Stomach (tissue), 9 donors: ENCODE results near the gene EPHB6. TPM values are rescaled to one million over a fixed set of nuclear protein-coding genes. Genes with fewer than 3 reads are reported as not detected.

Experiments used
- DNase-seq, 2 donors: peaks; one replicate each; pipeline versions ENCODE4 v3.0.0 to v3.0.0-alpha.2; 2013 to 2019
- H3K27ac ChIP-seq, 5 donors: fragments of 200-600 bp in 4 of 5; sonication (generic) in 4 of 5; one replicate each; pipeline ENCODE4 v1.5.1; 2013 to 2019; ENCODE audit warnings: mild to moderate bottlenecking in 1 of 5, moderate library complexity in 1 of 5
- H3K27me3 ChIP-seq, 3 donors: fragments of 200-600 bp; sonication (generic); one replicate each; pipeline ENCODE4 v1.5.1; 2017 to 2019; ENCODE audit warnings: mixed run types in 1 of 3
- H3K36me3 ChIP-seq, 4 donors: fragments of 200-600 bp; sonication (generic); 1 replicate in 3 of 4; 2 replicates in 1 of 4; pipeline ENCODE4 v1.5.1; 2016 to 2019
- H3K4me1 ChIP-seq, 4 donors: fragments of 200-600 bp; sonication (generic); one replicate each; pipeline ENCODE4 v1.5.1; 2016 to 2019
- H3K4me3 ChIP-seq, 4 donors: fragments of 200-600 bp; sonication (generic) in 3 of 4; one replicate each; pipeline ENCODE4 v1.5.1; 2016 to 2019; ENCODE audit warnings: mild to moderate bottlenecking in 1 of 4
- H3K9me3 ChIP-seq, 4 donors: fragments of 200-600 bp; sonication (generic); one replicate each; pipeline ENCODE4 v1.5.1; 2016 to 2019
- CTCF ChIP-seq, 7 experiments: fragments of 450-650 bp in 4 of 7; fragments of 200-600 bp in 3 of 7; sonication (generic) in 3 of 7; IDR thresholded peaks; one replicate each; pipeline ENCODE4 v1.5.1; 2016 to 2019; ENCODE audit warnings: antibody characterized with exemption in 7 of 7, control low read depth in 2 of 7, mild to moderate bottlenecking in 1 of 7
- EP300 ChIP-seq: sonication (generic); formaldehyde crosslinking; IDR thresholded peaks from one replicate; pipeline ENCODE4 v1.6.1; 2017; ENCODE audit warnings: antibody characterized with exemption
- POLR2A ChIP-seq, 4 donors: fragments of 450-650 bp; IDR thresholded peaks; one replicate each; pipeline ENCODE4 v1.6.1; 2016; ENCODE audit warnings: antibody characterized with exemption in 4 of 4, control low read depth in 2 of 4, mild to moderate bottlenecking in 1 of 4, moderate library complexity in 1 of 4
- POLR2AphosphoS5 ChIP-seq, 3 donors: sonication (generic); formaldehyde crosslinking; IDR thresholded peaks; one replicate each; pipeline ENCODE4 v1.6.1; 2016; ENCODE audit warnings: antibody characterized with exemption in 3 of 3
- WGBS, 5 donors: extraction: QIAGEN DNeasy Blood & Tissue Kit in 3 of 5; methylation state at CpG; one replicate each; pipeline versions ENCODE4 v1.1.5 to v1.1.7; 2013 to 2018; 5-methylcytosine and 5-hydroxymethylcytosine counted together
- intact Hi-C: fragments of 100-400 bp; cut with DNase I; formaldehyde crosslinking; loops from one replicate; pipeline ENCODE4 v1.15.1; 2023; ENCODE audit warnings: low total_unique reads
- polyA plus RNA-seq, 3 donors: library from polyadenylated mRNA; stranded (reverse); fragments of 200-250 nt; gene quantifications; one replicate each; pipeline ENCODE4 v1.2.3, GENCODE V29; 2013
- total RNA-seq, 5 donors: library from RNA; depleted of rRNA; stranded (reverse); fragments of >200 nt; gene quantifications; one replicate each; pipeline versions ENCODE4 v1.1.0 to v1.2.3, GENCODE V29; 2014 to 2016
- donor health status: healthy with polysubstance abuse.
- donor health status: Bipolar disorder and iron deficiency.
- donor health status: healthy.

EPHB6 gene
- total and polyA plus RNA-seq, 8 donors: 5.4 to 23.1 (median 8.1) TPM

- H3K27me3 ChIP-seq: no peaks in the 10 kb centered on the region
- no peak for TF ChIP-seq POLR2A (IDR thresholded peaks at IDR 0.05)
- TF ChIP-seq EP300: no peak
- TF ChIP-seq POLR2AphosphoS5 (IDR thresholded peaks at IDR 0.05): no peak
- TF ChIP-seq CTCF (IDR thresholded peaks at IDR 0.05): no peak
- WGBS, 5 donors: 10 to 29% (median 24%) methylated on average over 1 of the region's 1 CpG
- H3K36me3 ChIP-seq: no peaks in the 10 kb centered on the region
- peak overlapping the region in 4 of 5 donors; percentile 26 to 51 (median 32) for H3K27ac ChIP-seq
- H3K4me1 ChIP-seq: peaks cover 3 to 35% (median 18%) of the 10 kb centered on the region in 4 donors
- no peak for DNase-seq
- H3K4me3 ChIP-seq: no peak overlapping the region
- intact Hi-C loops: no loop called here
- no peaks in the 10 kb centered on the region for H3K9me3 ChIP-seq
Observed at GRCh38 chr7:142914121-142914520, 59.2 kb downstream of the EPHB6 start.

GRCh38 chr7:142915315-142915714 is 60.4 kb downstream of the EPHB6 start:
- Histone ChIP-seq H3K27me3 (no peaks in the 10 kb centered on the region), H3K4me1 (peaks cover 0 to 24% (median 8%) of the 10 kb centered on the region in 4 donors), H3K27ac (no peak overlapping the region), H3K36me3 (no peaks in the 10 kb centered on the region), H3K4me3 (no peak overlapping the region), H3K9me3 (no peaks in the 10 kb centered on the region)
- intact Hi-C loops: no loop called here
- DNase-seq: no peak
- WGBS, 5 donors: 88 to 94% (median 91%) methylated on average over 8 of the region's 8 CpGs
- TF ChIP-seq EP300 (no peak), POLR2AphosphoS5 (IDR thresholded peaks at IDR 0.05) (no peak), POLR2A (IDR thresholded peaks at IDR 0.05) (no peak), CTCF (IDR thresholded peaks at IDR 0.05) (no peak)

- H3K9me3 ChIP-seq: no peaks in the 10 kb centered on the region
- H3K27me3 ChIP-seq: no peaks in the 10 kb centered on the region
- intact Hi-C loops: no loop called here
- WGBS, 5 donors: 53 to 67% (median 58%) methylated on average over 2 of the region's 2 CpGs
- no peak overlapping the region for H3K4me3 ChIP-seq
- TF ChIP-seq CTCF (IDR thresholded peaks at IDR 0.05) (no peak), EP300 (no peak), POLR2A (IDR thresholded peaks at IDR 0.05) (no peak)
- H3K4me1 ChIP-seq: peaks cover 0 to 16% (median 5%) of the 10 kb centered on the region in 4 donors
- H3K27ac ChIP-seq: no peak overlapping the region
- DNase-seq: no peak
- no peaks in the 10 kb centered on the region for H3K36me3 ChIP-seq
Observed at GRCh38 chr7:142916508-142916907, 61.6 kb downstream of the EPHB6 start.

GRCh38 chr7:142917447-142917846 is 62.6 kb downstream of the EPHB6 start:
- DNase-seq: no peak
- H3K27me3 ChIP-seq: no peaks in the 10 kb centered on the region
- intact Hi-C loops: no loop called here
- H3K9me3 ChIP-seq: no peaks in the 10 kb centered on the region
- H3K4me3 ChIP-seq: no peak overlapping the region
- no peak for TF ChIP-seq EP300
- no peak for TF ChIP-seq CTCF (IDR thresholded peaks at IDR 0.05)
- TF ChIP-seq POLR2A (IDR thresholded peaks at IDR 0.05): no peak
- TF ChIP-seq POLR2AphosphoS5 (IDR thresholded peaks at IDR 0.05): no peak
- H3K36me3 ChIP-seq: no peaks in the 10 kb centered on the region
- H3K27ac ChIP-seq: no peak overlapping the region
- peaks cover 0 to 16% (median 5%) of the 10 kb centered on the region in 4 donors for H3K4me1 ChIP-seq
- WGBS, 5 donors: 84 to 86% (median 84%) methylated on average over 3 of the region's 3 CpGs
